Measurements from ENCODE around the gene ZSWIM5.
"Not testable (repeated sequence)": the region's sequence is repeated elsewhere in the genome, so short reads cannot be mapped to it uniquely, and the experiment has no call there.

ZSWIM5 gene

DNA sequence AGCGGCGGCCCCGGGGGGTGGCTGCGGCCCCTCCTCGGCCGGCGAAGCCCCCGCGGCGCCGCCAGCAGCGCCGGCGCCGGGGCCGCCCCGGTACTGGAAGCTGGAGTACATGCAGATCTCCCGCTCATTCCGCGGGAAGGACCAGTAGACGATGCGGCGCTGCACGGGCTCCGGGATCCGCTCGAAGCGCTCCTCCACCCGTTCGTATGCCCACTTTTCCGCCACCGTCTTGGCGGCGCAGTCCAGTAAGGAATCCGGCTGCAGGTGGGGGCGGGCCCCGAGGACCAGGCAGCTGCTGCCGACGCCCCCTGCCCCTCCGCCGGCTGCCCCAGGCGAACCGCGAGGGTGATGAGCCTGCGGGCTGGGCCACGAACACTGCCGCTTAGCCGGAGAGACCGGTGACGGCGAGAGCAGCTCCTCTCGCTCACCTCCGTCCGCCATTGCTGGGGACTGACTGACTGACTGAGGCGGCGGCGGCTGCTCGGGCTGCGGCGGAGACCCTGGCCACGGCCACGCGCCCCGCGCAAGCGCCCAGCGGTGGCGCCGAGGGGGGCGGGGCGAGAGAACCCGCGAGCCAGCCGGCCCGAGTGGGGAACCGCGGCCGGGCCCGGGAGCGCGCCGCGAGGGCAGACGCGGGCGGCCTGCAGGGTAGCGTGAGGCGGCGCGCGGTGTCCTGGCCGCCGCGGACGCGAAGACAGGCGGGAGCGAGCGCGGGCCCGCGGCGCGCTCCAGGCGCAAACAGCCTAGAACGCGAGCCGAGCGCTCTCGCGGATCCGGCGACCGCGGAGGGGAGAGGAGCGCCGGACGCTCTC lies at the start of gene ZSWIM5:
Gene ZSWIM5 (minus strand): TSS at position 696 of the 812 bp plus-strand sequence. CDS start 255 bp downstream, at position 441.
- no peak for TF ChIP-seq JUND (IDR thresholded peaks at IDR 0.05; ENCODE audit: low read depth)
- peak; percentile 66 to 78 for DNase-seq (ENCODE audit: low read depth in 1 of 2, low spot score in 1 of 2)
- in situ Hi-C loops (cut with HindIII; ENCODE audit: low pct_unique_long_range_greater_than_20kb, low sequenced_read_pairs), result no loop called here

DNA sequence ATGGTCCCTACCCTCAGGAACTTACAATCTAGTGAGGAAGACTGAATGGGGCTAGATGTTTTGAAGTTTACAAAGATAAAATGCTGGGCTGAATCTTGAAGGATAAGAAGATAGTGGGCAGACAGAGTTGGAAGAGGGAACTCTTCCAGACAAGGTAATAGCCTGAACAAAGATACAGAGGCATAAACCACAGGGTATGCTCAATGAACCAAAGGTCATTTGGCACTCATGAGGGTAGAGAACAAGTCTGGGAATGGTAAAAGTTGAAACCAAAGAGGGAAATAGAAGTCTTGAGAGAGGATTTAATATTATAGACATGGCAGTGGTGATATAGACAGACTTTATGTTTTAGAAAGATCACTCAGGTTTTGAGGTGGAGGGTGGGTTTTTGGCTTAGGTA lies 48.1 kb upstream of the ZSWIM5 start:
- in situ Hi-C loops (cut with HindIII; ENCODE audit: low pct_unique_long_range_greater_than_20kb, low sequenced_read_pairs), result no loop called here
- no peak for DNase-seq (ENCODE audit: low read depth in 1 of 2, low spot score in 1 of 2)
- TF ChIP-seq JUND (IDR thresholded peaks at IDR 0.05; ENCODE audit: low read depth), result no peak

DNA sequence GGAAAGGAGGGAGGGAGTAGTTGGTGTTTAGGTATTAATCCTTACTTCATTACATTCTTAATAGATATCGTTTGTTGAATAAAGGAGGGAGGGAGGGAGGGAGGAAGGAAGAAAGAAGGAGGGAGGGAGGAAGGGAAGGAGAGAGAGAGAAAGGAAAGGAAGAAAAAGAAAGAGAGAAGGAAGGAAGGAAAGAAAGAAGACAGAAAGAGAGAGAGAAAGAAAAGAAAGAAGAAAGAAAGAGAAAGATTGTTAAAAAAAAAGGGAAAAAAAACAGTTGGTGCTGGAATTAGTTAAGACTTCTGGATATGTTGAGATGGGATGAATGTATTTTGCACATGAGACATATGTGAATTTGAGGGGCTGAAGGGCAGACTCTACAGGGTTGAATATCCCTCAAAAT lies 44.1 kb upstream of the ZSWIM5 start:
- DNase-seq (ENCODE audit: low read depth in 1 of 2, low spot score in 1 of 2), result no peak
- in situ Hi-C loops (cut with HindIII; ENCODE audit: low pct_unique_long_range_greater_than_20kb, low sequenced_read_pairs), result no loop called here
- TF ChIP-seq JUND (IDR thresholded peaks at IDR 0.05; ENCODE audit: low read depth), result no peak

DNA sequence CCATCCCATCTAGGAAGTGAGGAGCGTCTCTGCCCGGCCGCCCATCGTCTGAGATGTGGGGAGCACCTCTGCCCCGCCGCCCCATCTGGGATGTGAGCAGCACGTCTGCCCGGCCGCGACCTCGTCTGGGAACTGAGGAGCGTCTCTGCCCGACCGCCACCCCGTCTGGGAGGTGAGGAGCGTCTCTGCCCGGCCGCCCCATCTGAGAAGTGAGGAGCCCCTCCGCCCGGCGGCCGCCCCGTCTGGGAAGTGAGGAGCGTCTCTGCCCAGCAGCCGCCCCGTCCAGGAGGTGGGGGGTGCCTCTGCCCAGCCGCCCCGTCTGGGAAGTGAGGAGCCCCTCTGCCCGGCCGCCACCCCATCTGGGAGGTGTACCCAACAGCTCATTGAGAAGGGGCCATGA lies 41.6 kb upstream of the ZSWIM5 start:
- DNase-seq (ENCODE audit: low read depth in 1 of 2, low spot score in 1 of 2); in situ Hi-C loops (cut with HindIII; ENCODE audit: low pct_unique_long_range_greater_than_20kb, low sequenced_read_pairs): not testable (repeated sequence)

DNA sequence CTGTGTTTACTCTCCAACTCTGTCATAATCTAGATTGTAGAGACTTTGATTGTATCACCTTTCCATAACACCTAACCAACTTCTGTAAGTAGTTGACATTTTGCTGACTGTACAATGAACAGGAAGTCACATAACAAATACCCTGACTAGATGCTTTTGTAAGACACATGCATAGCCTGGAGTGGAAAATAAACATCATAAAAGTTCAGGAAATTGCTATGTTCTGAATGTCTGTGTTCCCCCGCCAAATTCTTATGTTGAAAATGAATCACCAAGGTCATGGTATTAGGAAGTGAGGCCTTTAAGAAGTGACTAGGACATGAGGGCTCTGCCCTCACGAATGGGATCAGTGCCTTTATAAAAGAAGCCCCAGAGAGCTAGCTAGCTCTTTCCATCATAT lies 40.4 kb upstream of the ZSWIM5 start:
- 0 out of 2 replicates have a peak, but pooled peaks have one; percentile 13 for TF ChIP-seq JUND (IDR thresholded peaks at IDR 0.05; ENCODE audit: low read depth)
- in situ Hi-C loops (cut with HindIII; ENCODE audit: low pct_unique_long_range_greater_than_20kb, low sequenced_read_pairs), result no loop called here
- DNase-seq (ENCODE audit: low read depth in 1 of 2, low spot score in 1 of 2), result peak in 1 of 2 experiments; percentile 37

DNA sequence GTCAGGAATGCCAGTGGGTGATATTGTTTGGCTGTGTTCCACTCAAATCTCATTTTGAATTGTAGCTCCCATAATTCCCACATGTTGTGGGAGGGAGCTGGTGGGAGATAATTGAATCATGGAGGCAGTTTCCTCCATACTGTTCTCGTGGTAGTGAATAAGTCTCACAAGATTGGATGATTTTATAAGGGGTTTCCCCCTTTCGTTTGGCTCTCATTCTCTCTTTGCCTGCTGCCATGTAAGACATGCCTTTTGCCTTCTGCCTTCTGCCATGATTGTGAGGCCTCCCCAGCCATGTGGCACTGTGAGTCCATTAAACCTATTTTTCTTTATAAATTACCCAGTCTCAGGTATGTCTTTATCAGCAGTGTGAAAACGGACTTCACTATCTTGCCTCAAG lies 40.0 kb upstream of the ZSWIM5 start:
- in situ Hi-C loops (cut with HindIII; ENCODE audit: low pct_unique_long_range_greater_than_20kb, low sequenced_read_pairs); DNase-seq (ENCODE audit: low read depth in 1 of 2, low spot score in 1 of 2): not testable (repeated sequence)

DNA sequence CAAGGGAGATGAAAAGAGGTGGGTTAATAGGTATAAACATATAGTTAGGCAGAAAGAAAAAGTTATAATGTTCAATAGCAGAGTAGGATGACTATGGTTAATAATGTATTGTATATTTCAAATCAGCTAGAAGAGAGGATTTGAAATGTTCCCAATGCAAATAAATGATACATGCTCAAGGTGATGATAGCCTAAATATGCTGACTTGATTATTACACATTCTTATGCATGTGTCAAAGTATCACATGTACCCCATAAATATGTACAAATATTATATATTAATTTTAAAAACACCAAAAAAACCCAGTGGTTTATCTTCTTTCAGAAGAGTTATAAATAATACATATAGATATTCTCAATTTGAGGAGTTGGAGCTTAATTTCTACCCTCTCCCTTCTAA lies 38.3 kb upstream of the ZSWIM5 start:
- no peak for DNase-seq (ENCODE audit: low read depth in 1 of 2, low spot score in 1 of 2)
- no peak for TF ChIP-seq JUND (IDR thresholded peaks at IDR 0.05; ENCODE audit: low read depth)
- in situ Hi-C loops (cut with HindIII; ENCODE audit: low pct_unique_long_range_greater_than_20kb, low sequenced_read_pairs), result no loop called here

DNA sequence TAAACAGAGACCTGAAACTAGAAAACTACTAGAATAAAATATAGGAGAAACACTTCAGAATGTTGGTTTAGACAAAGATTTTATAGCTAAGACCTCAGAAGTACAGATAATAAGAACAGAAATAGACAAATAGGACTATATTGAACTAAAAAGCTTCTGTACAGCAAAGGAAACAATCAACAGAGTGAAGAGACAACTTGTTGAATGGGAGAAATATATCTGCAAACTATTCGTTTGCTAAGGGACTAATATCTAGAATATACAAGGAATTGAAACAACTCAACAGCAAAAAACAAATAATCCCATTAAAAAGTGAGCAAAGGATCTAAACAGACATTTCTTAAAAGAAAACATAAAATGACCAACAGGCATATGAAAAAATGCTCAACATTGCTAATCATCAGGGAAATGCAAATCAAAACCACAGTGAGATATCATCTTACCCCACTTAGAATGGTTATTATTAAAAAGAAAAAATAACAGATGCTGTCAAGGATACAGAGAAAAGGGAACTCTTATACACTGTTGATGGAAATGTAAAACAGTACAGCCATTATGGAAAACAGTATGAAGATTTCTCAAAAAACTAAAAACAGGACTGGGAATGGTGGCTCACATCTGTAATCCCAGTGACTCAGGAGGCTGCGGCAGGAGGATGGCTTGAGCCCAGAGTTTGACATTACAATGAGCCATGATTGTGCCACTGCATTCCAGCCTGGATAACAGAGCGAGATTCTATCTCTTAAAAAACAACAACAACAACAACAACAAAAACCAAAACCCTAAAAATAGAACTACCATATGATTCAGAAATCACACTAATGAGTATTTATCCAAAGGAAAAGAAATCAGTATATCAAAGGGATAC lies 37.3 kb upstream of the ZSWIM5 start:
- in situ Hi-C loops (cut with HindIII; ENCODE audit: low pct_unique_long_range_greater_than_20kb, low sequenced_read_pairs), result no loop called here
- no peak for DNase-seq (ENCODE audit: low read depth in 1 of 2, low spot score in 1 of 2)
- no peak for TF ChIP-seq JUND (IDR thresholded peaks at IDR 0.05; ENCODE audit: low read depth)

DNA sequence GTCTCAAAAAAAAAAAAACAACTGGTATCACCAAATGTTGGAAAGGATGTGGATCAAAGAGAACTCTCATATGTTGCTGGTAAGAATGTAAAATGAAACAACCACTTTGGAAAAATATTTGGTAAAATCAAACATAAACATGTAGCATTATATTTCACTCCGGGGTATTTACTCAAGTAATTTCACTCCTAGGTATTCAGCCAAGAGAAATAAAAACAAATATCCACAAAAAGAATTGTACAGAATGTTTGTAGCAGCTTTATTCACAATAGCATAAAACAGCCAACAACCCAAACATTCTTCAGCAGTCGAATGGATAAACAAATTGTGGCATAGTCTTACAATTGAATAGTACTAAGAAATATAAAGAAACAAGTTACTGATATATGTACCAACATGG lies 32.4 kb upstream of the ZSWIM5 start:
- in situ Hi-C loops (cut with HindIII; ENCODE audit: low pct_unique_long_range_greater_than_20kb, low sequenced_read_pairs), result no loop called here
- DNase-seq (ENCODE audit: low read depth in 1 of 2, low spot score in 1 of 2), result no peak
- no peak for TF ChIP-seq JUND (IDR thresholded peaks at IDR 0.05; ENCODE audit: low read depth)

DNA sequence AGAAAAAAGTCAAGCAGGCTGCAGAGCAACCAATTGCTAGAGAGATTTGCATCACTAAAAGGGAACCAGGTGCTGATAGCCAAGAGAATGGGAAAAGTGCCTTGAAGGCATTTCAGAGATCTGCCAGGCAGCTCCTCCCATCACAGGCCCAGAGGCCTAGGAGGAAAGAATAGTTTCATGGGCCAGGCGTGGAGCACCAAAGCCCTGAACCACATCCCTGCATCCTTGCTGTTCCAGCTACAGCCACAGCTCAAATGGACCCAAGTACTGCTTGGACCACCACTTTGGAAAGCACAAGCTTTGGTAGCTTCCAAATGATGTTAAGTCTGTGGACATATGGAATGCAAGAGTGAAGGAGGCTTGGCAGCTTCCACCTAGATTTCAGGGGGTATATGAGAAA lies 29.7 kb upstream of the ZSWIM5 start:
- DNase-seq (ENCODE audit: low read depth in 1 of 2, low spot score in 1 of 2), result no peak
- TF ChIP-seq JUND (IDR thresholded peaks at IDR 0.05; ENCODE audit: low read depth), result no peak
- in situ Hi-C loops (cut with HindIII; ENCODE audit: low pct_unique_long_range_greater_than_20kb, low sequenced_read_pairs), result no loop called here

DNA sequence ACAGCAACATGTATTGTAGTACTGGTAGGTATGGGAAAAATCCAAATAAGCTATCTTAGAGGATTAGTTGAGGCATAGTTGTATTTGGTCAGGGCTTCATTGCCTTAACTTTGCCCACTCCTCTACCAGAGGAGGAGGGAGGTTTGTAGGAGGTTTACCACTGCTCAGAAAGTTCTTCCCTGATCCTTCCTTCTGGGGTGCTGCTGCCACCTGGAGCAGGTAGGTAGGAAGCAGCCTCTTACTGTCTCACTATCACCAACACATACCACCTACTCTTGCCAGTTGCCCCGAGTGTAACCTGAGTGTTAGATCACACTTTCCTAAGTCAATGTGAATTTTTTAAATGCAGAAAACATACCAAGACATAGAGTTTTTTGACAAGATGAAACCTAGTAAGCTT lies 24.1 kb upstream of the ZSWIM5 start:
- peak in 1 of 2 experiments; percentile 58 for DNase-seq (ENCODE audit: low read depth in 1 of 2, low spot score in 1 of 2)
- TF ChIP-seq JUND (IDR thresholded peaks at IDR 0.05; ENCODE audit: low read depth), result no peak
- in situ Hi-C loops (cut with HindIII; ENCODE audit: low pct_unique_long_range_greater_than_20kb, low sequenced_read_pairs), result no loop called here

DNA sequence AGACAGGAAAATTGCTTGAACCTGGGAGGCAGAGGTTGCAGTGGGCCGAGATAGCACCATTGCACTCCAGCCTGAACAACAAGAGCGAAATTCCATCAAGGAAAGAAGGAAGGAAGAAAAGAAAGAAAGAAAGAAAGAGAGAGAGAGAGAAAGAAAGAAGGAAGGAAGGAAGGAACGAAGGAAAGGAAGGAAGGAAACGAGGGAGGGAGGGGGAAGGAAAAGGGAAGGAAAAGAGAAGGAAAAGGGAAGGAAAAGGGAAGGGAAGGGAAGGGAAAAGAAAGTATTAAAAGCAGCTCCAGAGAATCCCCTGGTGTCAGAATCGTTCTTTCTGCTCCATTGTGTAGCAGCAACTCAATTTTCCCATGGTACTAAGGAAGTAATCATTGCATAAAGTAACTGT lies 19.2 kb upstream of the ZSWIM5 start:
- no peak for DNase-seq (ENCODE audit: low read depth in 1 of 2, low spot score in 1 of 2)
- in situ Hi-C loops (cut with HindIII; ENCODE audit: low pct_unique_long_range_greater_than_20kb, low sequenced_read_pairs), result no loop called here
- no peak for TF ChIP-seq JUND (IDR thresholded peaks at IDR 0.05; ENCODE audit: low read depth)

DNA sequence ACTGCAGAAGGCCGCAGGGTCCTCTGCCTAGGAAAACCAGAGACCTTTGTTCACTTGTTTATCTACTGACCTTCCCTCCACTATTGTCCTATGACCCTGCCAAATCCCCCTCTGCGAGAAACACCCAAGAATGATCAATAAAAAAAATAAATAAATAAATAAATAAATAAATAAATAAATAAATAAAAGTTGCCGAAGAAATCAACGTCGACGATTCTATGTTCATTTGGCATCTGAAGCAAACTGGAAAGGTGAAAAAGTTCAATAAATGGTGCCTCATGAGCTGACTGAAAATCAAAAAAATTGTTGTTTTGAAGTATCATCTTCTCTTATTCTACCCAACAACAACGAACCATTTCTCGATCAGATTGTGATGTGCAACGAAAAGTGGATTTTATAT lies 17.3 kb upstream of the ZSWIM5 start:
- DNase-seq (ENCODE audit: low read depth in 1 of 2, low spot score in 1 of 2); in situ Hi-C loops (cut with HindIII; ENCODE audit: low pct_unique_long_range_greater_than_20kb, low sequenced_read_pairs): not testable (repeated sequence)
